DOHH2 (cell line): ENCODE data around the gene AEBP1.

ENCODE experiments used
- EZH2phosphoT487 ChIP-seq: fragments of 200-600 bp; sonication (generic); IDR thresholded peaks from 2 replicates; pipeline ENCODE4 v1.6.1; 2017; ENCODE audit warnings: borderline replicate concordance, mild to moderate bottlenecking, antibody characterized with exemption, low read length, moderate library complexity, mixed read lengths
- TF ChIP-seq, protein P1 (sequence below): fragments of 200-600 bp; sonication (generic); IDR thresholded peaks from one replicate; pipeline ENCODE4 v1.5.1; 2014; ENCODE audit warnings: antibody characterized with exemption, mild to moderate bottlenecking, low read depth, low read length; ENCODE audit not compliant: poor library complexity, severe bottlenecking

DNA sequence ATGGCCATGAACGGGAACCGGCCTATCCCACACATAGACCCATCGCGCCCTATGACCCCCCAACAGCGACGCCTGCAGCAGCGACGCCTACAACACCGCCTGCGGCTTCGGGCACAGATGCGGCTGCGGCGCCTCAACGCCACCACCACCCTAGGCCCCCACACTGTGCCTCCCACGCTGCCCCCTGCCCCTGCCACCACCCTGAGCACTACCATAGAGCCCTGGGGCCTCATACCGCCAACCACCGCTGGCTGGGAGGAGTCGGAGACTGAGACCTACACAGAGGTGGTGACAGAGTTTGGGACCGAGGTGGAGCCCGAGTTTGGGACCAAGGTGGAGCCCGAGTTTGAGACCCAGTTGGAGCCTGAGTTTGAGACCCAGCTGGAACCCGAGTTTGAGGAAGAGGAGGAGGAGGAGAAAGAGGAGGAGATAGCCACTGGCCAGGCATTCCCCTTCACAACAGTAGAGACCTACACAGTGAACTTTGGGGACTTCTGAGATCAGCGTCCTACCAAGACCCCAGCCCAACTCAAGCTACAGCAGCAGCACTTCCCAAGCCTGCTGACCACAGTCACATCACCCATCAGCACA is 9.7 kb downstream of the AEBP1 start:
- TF ChIP-seq, protein P1, sequence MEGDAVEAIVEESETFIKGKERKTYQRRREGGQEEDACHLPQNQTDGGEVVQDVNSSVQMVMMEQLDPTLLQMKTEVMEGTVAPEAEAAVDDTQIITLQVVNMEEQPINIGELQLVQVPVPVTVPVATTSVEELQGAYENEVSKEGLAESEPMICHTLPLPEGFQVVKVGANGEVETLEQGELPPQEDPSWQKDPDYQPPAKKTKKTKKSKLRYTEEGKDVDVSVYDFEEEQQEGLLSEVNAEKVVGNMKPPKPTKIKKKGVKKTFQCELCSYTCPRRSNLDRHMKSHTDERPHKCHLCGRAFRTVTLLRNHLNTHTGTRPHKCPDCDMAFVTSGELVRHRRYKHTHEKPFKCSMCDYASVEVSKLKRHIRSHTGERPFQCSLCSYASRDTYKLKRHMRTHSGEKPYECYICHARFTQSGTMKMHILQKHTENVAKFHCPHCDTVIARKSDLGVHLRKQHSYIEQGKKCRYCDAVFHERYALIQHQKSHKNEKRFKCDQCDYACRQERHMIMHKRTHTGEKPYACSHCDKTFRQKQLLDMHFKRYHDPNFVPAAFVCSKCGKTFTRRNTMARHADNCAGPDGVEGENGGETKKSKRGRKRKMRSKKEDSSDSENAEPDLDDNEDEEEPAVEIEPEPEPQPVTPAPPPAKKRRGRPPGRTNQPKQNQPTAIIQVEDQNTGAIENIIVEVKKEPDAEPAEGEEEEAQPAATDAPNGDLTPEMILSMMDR = no peak
- no peak for TF ChIP-seq EZH2phosphoT487
